Adrenal gland (tissue), 5 donors: ENCODE results near the gene PRDM16.

Experiments used
- CTCF ChIP-seq, 6 experiments: fragments of 450-650 bp in 4 of 6; fragments of 200-600 bp in 2 of 6; sonication (generic) in 1 of 6; IDR thresholded peaks; 1 replicate in 5 of 6; 2 replicates in 1 of 6; pipeline versions ENCODE4 v1.5.1 to v1.8.0; 2016 to 2021; ENCODE audit warnings: antibody characterized with exemption in 6 of 6, mild to moderate bottlenecking in 2 of 6, moderate library complexity in 1 of 6
- POLR2A ChIP-seq, 2 donors: fragments of 450-650 bp; IDR thresholded peaks; one replicate each; pipeline ENCODE4 v1.6.1; 2017; ENCODE audit warnings: antibody characterized with exemption in 2 of 2, mild to moderate bottlenecking in 2 of 2, moderate library complexity in 1 of 2
- donor health status: DM: no; HTN: no; CAD: no.

GRCh38 chr1:3127738-3128137 lies 58.7 kb downstream of the PRDM16 start:
- TF ChIP-seq CTCF (IDR thresholded peaks at IDR 0.05), result no peak
- no peak for TF ChIP-seq POLR2A (IDR thresholded peaks at IDR 0.05)
